Esophagus squamous epithelium (tissue), 5 donors: ENCODE data around the gene GALR2. TPM values are rescaled to one million over a fixed set of nuclear protein-coding genes. Genes with fewer than 3 reads are reported as not detected.

ENCODE experiments used
- DNase-seq: peaks from one replicate; lab custom pipeline; 2025; lab: John Stamatoyannopoulos, UW
- H3K27ac ChIP-seq, 4 donors: fragments of 200-600 bp; sonication (generic); one replicate each; pipeline ENCODE4 v1.5.1; 2016 to 2019; ENCODE audit warnings: mild to moderate bottlenecking in 1 of 4
- H3K27me3 ChIP-seq, 4 donors: fragments of 200-600 bp; sonication (generic); 1 replicate in 3 of 4; 2 replicates in 1 of 4; pipeline versions ENCODE4 v1.5.1 to v1.6.0; 2017 to 2021; ENCODE audit warnings: antibody characterized with exemption in 1 of 4
- H3K36me3 ChIP-seq, 3 donors: fragments of 200-600 bp; sonication (generic); one replicate each; pipeline ENCODE4 v1.5.1; 2016 to 2019
- H3K4me1 ChIP-seq, 3 donors: fragments of 200-600 bp; sonication (generic); one replicate each; pipeline ENCODE4 v1.5.1; 2017 to 2019
- H3K4me3 ChIP-seq, 4 donors: fragments of 200-600 bp; sonication (generic); 1 replicate in 3 of 4; 2 replicates in 1 of 4; pipeline ENCODE4 v1.5.1; 2016 to 2019; ENCODE audit warnings: mild to moderate bottlenecking in 2 of 4, moderate library complexity in 1 of 4
- H3K9me3 ChIP-seq, 3 donors: fragments of 200-600 bp; sonication (generic); one replicate each; pipeline ENCODE4 v1.5.1; 2016 to 2019
- POLR2A ChIP-seq, 4 donors: fragments of 450-650 bp; IDR thresholded peaks; one replicate each; pipeline ENCODE4 v1.6.1; 2017; ENCODE audit warnings: antibody characterized with exemption in 4 of 4, mild to moderate bottlenecking in 4 of 4, moderate library complexity in 3 of 4
- WGBS, 2 donors: methylation state at CpG; one replicate each; pipeline ENCODE4 v1.1.5; 2018; 5-methylcytosine and 5-hydroxymethylcytosine counted together
- intact Hi-C: fragments of 100-400 bp; cut with DNase I; formaldehyde crosslinking; loops from one replicate; pipeline ENCODE4 v1.15.0; 2022
- total RNA-seq, 4 donors: library from RNA; depleted of rRNA; stranded (reverse); fragments of >200 nt; gene quantifications; one replicate each; pipeline ENCODE4 v1.1.0, GENCODE V29; 2016
- TF ChIP-seq, protein P1 (sequence below), 6 experiments: fragments of 450-650 bp in 4 of 6; fragments of 200-600 bp in 2 of 6; sonication (generic) in 2 of 6; IDR thresholded peaks; one replicate each; pipeline ENCODE4 v1.5.1; 2016 to 2019; ENCODE audit warnings: antibody characterized with exemption in 6 of 6, mild to moderate bottlenecking in 4 of 6, moderate library complexity in 4 of 6
- donor health status: DM: yes; HTN: yes; CAD: no.

GALR2 gene
- total RNA-seq, 4 donors from 2014 or later, result 0.32 to 1.6 (median 0.44) TPM; not detected in 1

- Histone ChIP-seq H3K4me1 (peaks cover 42 to 77% (median 50%) of the 10 kb centered on the region in 3 donors), H3K4me3 (peak within 1 kb of the TSS; percentile 52 to 90 (median 72)), H3K36me3 (peaks cover 0 to 28% (median 14%) of the 10 kb centered on the region in 3 donors), H3K27me3 (peaks cover 22 to 40% (median 36%) of the 10 kb centered on the region in 4 donors), H3K27ac (peak within 1 kb of the TSS; percentile 79 to 86 (median 84)), H3K9me3 (no peaks in the 10 kb centered on the region)
- TF ChIP-seq, protein P1, sequence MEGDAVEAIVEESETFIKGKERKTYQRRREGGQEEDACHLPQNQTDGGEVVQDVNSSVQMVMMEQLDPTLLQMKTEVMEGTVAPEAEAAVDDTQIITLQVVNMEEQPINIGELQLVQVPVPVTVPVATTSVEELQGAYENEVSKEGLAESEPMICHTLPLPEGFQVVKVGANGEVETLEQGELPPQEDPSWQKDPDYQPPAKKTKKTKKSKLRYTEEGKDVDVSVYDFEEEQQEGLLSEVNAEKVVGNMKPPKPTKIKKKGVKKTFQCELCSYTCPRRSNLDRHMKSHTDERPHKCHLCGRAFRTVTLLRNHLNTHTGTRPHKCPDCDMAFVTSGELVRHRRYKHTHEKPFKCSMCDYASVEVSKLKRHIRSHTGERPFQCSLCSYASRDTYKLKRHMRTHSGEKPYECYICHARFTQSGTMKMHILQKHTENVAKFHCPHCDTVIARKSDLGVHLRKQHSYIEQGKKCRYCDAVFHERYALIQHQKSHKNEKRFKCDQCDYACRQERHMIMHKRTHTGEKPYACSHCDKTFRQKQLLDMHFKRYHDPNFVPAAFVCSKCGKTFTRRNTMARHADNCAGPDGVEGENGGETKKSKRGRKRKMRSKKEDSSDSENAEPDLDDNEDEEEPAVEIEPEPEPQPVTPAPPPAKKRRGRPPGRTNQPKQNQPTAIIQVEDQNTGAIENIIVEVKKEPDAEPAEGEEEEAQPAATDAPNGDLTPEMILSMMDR (IDR thresholded peaks at IDR 0.05), result peak in 1 of 6 experiments; percentile 18
- peak in 2 of 4 donors; percentile 54 to 75 for TF ChIP-seq POLR2A (IDR thresholded peaks at IDR 0.05)
- DNase-seq, result peak; percentile 27
- intact Hi-C loops, result no loop called here
- WGBS, 2 donors, result 0% methylated on average over 12 to 34 of the region's 57 CpGs
These were observed 2.3 kb upstream of the GALR2 start, which contains the start of gene SRP68 for GRCh38 chr17:76072148-76072858. TSS of gene SRP68 (minus strand) at chr17:76072517. CDS start at chr17:76072491, 26 bp downstream.

DNA sequence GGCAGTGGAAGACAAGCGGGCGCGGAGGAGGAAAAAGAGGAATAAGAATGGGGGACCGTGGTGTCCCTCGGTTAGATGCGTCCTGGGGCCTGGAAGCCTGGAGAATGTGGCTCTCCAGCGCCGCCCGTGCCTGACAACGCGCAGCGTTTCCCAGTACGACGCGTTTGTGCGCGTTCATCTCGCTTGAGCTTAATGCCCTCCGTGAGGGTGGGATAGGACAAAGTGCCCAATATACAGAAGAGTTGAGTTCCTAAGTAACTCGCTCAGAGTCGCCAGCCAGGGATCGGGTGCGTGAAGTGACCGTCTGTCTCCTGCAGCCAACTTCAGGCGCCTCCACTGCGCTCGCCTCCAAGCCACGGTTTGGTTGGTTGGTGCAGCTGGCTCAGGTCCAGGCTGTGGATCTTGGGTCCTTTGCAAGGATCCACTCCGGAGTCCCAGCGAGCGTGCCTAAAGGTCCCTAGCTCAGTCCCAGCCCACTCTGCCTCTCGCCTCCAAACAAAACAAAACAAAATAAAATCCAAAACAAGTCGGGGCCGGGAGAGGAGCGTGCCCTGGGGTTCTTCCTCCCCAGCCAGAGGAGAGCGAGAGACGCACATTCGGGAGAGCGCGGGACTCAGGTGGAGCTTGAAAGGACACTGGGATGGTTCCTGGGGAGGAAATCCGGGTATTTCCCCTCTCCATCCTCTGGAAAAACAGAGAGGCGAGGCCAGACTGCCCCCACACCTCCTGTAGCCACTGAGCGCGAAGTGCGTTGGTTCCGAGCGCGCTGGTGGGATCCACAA is 974 bp downstream of the GALR2 start:
- no peaks in the 10 kb centered on the region for H3K36me3 ChIP-seq
- H3K9me3 ChIP-seq, result no peaks in the 10 kb centered on the region
- H3K4me1 ChIP-seq, result peaks cover 42 to 73% (median 44%) of the 10 kb centered on the region in 3 donors
- peaks cover 23 to 73% (median 39%) of the 10 kb centered on the region in 4 donors for H3K27me3 ChIP-seq
- 3% methylated on average over 25 to 37 of the region's 48 CpGs for WGBS, 2 donors
- H3K4me3 ChIP-seq, result peak overlapping the region in 3 of 4 donors; percentile 11 to 52 (median 36)
- no peak for DNase-seq
- H3K27ac ChIP-seq, result no peak overlapping the region
- intact Hi-C loops, result no loop called here
- TF ChIP-seq, protein P1 (IDR thresholded peaks at IDR 0.05), result peak in 2 of 6 experiments; percentile 8 to 24
- no peak for TF ChIP-seq POLR2A (IDR thresholded peaks at IDR 0.05)

- Histone ChIP-seq H3K27ac (no peak overlapping the region), H3K4me1 (peaks cover 35 to 68% (median 38%) of the 10 kb centered on the region in 3 donors), H3K4me3 (peak overlapping the region in 2 of 4 donors; percentile 36 to 52), H3K9me3 (no peaks in the 10 kb centered on the region), H3K27me3 (peaks cover 23 to 76% (median 39%) of the 10 kb centered on the region in 4 donors), H3K36me3 (no peaks in the 10 kb centered on the region)
- WGBS, 2 donors, result 3 to 15% methylated on average over 4 to 13 of the region's 41 CpGs
- intact Hi-C loops, result no loop called here
- no peak for DNase-seq
- TF ChIP-seq, protein P1 (IDR thresholded peaks at IDR 0.05), result no peak
- TF ChIP-seq POLR2A (IDR thresholded peaks at IDR 0.05), result no peak
These were observed 1.7 kb downstream of the GALR2 start for GRCh38 chr17:76076146-76076764.

DNA sequence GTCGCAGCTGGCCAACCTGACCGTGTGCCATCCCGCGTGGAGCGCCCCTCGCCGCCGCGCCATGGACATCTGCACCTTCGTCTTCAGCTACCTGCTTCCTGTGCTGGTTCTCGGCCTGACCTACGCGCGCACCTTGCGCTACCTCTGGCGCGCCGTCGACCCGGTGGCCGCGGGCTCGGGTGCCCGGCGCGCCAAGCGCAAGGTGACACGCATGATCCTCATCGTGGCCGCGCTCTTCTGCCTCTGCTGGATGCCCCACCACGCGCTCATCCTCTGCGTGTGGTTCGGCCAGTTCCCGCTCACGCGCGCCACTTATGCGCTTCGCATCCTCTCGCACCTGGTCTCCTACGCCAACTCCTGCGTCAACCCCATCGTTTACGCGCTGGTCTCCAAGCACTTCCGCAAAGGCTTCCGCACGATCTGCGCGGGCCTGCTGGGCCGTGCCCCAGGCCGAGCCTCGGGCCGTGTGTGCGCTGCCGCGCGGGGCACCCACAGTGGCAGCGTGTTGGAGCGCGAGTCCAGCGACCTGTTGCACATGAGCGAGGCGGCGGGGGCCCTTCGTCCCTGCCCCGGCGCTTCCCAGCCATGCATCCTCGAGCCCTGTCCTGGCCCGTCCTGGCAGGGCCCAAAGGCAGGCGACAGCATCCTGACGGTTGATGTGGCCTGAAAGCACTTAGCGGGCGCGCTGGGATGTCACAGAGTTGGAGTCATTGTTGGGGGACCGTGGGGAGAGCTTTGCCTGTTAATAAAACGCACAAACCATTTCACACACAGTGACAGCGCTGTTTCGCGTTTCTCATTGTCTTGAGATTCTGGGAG is 2.4 kb downstream of the GALR2 start:
- no peak for DNase-seq
- Histone ChIP-seq H3K4me3 (peak overlapping the region in 1 of 4 donors; percentile 52), H3K9me3 (no peaks in the 10 kb centered on the region), H3K27ac (no peak overlapping the region), H3K36me3 (peaks cover 0 to 4% (median 0%) of the 10 kb centered on the region in 3 donors), H3K4me1 (peaks cover 35 to 61% (median 38%) of the 10 kb centered on the region in 3 donors), H3K27me3 (peaks cover 23 to 76% (median 39%) of the 10 kb centered on the region in 4 donors)
- no peak for TF ChIP-seq POLR2A (IDR thresholded peaks at IDR 0.05)
- TF ChIP-seq, protein P1 (IDR thresholded peaks at IDR 0.05), result no peak
- WGBS, 2 donors, result 3 to 20% methylated on average over 5 to 18 of the region's 82 CpGs
- intact Hi-C loops, result no loop called here
